Inferior parietal cortex (tissue), 1 donor: ENCODE results near the gene IL31RA.
"Not testable (repeated sequence)": the region's sequence is repeated elsewhere in the genome, so short reads cannot be mapped to it uniquely, and the experiment has no call there.

ENCODE experiments used
- DNase-seq: peaks from one replicate; pipeline ENCODE4 v3.0.0-alpha.2; 2016; ENCODE audit errors: extremely low spot score

Gene IL31RA

DNA sequence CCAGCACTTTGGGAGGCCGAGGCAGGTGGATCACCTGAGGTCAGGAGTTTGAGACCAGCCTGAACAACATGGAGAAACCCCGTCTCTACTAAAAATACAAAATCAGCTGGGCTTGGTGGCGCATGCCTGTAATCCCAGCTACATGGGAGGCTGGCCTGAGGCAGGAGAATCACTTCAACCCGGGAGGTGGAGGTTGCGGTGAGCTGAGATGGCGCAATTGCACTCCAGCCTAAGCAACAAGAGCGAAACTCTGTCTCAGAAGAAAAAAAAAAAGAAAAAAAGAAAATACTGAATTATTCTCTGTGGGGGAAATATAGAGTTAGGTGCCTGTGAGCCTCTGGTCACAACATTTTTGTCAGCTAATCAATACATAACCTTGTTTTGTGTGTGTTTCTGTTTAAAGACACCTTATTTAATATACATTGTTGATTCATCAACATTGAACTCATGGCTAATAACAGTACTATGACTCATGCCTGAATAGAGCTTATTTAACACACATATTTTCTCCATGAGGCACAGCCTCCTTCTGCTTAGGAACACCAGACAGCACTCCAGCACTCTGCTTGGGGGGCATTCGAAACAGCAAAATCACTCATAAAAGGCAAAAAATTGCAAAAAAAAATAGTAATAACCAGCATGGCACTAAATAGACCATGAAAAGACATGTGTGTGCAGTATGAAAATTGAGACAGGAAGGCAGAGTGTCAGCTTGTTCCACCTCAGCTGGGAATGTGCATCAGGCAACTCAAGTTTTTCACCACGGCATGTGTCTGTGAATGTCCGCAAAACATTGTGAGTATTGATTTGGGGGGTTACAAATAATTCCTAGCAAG is at the start of gene IL31RA:
TSS of gene IL31RA (plus strand) at position 519 of the 836 bp plus-strand sequence. CDS start at position 733, 214 bp downstream.
- no peak for DNase-seq

DNA sequence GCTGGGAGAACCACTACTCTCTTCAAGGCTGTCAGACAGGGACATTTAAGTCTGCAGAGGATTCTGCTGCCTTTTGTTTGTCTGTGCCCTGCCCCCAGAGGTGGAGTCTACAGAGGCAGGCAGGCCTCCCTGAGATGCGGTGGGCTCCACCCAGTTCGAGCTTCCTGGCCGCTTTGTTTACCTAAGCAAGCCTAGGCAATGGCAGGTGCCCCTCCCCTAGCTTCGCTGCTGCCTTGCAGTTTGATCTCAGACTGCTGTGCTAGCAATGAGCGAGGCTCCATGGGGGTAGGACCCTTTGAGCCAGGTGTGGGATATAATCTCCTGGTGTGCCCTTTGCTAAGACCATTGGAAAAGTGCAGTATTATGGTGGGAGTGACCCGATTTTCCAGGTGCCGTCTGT is 42.3 kb upstream of the IL31RA start:
- not testable (repeated sequence) for DNase-seq

DNA sequence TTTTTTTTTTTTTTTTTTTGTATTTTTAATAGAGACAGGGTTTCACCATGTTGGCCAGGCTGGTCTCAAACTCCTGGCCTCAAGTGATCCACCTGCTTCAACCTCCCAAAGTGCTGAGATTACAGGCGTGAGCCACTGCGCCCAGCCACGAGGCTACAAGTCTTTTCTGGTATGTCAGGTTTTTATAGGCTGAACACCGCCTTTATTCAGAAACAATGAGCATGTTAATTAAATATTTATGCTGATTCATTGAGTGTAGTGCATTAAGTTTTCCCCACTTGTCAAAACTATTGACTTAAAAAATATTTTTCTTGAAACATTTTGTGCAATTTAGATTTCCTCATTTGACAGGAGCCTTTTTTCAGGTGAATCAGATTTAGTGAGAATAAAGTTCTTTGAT is 35.2 kb upstream of the IL31RA start:
- not testable (repeated sequence) for DNase-seq

DNA sequence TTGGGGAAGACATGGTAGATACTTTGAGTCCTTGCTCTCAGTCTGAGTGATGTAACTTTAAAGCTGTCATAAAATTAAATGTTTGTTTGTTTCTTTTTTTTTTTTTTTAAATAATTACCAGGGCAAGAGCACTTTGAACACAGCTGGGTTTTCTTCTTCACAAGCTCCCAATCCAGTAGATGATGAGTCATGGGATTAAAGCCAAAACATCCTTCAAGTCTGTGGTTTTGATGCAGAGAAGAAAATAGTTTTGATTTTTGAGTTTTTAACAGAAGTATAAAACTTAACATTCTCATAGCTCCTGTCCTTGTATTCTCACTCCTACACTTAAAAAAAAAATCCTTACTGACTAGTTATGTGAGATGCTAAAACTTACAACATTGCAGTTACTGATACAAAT is 34.8 kb upstream of the IL31RA start:
- DNase-seq = no peak

DNA sequence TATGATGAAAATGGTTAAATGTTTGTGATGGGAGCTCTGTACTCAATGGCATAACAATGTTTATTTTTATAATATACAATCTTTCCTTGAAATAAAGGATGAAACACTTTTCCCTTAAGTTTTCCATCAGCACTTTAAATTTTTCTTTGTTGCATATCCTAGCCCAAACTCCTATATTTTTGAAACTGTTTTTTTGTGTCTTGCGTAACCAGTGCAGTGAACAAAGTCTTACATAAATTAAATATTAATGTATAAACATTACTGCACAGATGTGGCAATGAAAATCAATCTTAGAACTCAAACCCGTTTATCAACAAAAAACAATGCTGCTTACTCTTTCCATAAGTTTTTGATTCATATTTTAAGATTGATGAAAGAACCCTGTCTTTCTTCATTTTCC is 34.1 kb upstream of the IL31RA start:
- DNase-seq = no peak

DNA sequence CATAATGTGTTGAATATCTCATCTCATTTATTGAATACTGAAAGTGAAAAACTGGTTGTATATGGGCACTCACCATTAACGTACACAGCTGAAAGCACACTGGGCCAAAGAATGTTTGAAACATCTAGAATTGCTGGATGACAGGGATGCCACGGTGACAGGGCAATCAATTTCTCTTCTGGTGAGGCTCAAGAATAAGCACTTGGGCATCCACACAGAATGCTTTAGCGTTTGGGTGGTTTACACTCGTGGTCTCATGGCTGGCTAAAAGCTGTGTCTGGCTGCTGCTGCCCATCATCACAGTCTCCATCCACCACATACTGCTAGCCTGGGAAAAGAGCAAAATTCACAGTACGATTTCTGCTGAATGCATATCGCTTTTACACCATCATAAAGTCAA is 30.7 kb upstream of the IL31RA start:
- DNase-seq = no peak

DNA sequence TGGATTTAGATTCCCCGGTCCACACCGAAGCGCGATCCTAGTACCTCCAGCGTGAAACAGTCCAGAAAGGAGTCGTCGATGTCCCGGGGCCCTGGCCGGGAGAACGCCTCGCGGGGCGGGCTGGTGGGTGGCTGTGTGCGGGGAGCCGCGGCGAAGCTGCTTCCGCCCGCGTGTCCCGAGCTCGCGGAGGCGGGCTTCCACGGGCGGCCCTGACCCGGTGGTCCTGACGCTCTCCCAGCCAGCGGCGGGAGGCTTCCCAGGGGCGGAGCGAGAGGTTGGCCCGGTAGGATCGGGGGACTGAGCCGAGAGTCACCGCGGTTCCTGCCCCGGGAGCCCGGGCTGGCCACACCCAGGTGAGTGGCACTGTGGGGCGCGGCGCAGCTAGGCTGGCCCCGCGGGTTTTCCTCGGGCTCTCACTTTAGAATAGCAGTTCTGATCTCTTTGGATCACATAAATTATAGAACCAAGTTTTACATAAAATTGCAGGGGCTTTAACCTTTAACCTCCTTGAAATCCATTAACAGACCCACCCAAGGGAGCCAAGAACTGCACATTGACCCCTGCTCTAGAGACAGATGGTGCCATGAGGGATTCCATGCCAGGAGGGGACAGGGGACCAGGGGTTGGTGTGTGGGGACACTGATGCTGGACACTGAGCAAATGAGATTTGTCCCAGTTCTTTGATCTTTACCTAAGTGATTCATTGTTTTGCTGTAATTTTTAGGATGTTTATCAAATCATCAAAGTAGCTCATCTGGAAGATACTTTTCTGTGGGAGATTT is 29.2 kb upstream of the IL31RA start:
- DNase-seq = no peak

DNA sequence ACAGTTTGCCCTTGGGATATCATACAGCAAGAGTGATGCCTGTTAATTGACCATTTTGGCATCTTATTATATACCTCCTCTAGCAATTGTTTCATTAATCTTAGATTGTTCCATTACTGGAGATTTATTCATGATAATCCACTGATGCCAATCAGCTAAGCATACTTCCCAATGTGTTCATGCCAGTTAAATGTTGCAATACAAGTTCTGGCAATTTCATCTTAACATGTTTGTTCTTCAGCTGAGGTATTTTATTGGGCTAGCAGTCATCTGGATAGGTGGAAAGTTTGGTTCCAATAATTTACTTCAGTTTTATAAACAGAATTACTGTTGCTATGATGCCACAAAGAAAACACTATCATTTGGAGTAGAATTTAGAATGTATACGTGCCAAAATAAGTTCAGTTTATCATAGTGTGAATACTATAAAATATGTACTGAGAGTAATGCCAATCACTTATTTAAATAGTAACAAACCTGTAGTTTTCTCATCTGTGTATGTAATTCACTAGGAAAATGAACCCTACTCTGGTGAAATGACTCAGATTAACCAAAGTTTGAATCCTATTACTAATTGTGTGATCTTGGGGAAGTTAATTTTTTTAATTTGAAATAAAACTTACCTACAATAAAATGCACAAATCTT is 27.9 kb upstream of the IL31RA start:
- DNase-seq = no peak

DNA sequence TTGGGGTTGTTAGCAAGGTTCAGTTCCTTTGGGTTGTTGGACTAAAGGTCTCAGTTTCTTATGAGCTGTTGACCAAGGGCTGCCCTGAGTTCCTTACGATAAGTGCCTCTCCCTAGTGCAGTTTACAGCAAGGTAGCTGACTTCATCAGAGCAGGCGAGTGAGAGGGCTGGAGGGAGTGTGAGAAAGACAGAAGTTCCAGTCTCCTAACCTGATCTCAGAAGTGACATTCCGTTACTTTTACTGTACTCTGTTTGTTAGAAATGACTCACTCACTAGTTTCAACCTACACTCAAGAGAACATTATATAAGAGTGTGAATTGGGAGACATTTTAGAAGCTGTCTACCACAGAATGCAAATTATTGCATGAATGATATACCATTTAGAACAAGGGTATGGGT is 21.2 kb upstream of the IL31RA start:
- DNase-seq = no peak

DNA sequence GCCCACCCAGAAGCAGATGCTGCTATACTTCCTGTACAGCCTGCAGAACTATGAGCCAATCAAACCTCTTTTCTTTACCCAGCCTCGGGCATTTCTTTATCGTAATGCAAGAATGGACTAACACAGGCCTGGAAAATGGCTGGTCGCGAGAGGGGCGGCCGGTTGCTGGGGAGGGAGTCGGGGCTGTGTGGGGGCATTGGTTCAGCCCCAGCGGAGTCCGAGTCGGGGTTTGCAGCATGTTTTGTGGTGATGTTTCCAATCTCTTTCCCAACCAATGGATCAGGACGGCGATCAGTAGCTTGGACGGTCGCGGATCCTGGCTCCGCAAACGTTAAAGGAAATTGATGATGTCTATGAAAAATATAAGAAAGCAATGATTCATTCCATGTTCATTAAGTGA is 18.7 kb upstream of the IL31RA start:
- no peak for DNase-seq

DNA sequence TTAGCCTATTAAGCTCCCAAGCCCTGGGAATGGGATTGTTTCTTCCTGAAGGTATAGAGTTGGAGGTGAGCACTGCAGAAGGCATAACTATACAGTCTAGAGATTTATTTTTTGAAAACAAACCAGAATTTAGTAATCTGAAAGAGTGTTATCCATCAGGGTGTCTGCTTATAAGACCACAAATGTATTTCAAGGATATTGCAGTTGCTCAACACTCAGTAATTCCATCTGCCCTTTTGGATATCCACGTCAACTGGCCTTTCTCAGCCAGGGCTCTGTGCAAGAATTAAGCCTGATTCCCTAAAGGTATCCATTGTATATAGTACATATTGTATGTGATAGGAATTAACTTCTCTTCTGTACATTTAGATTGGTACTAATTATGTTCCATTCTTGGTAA is 15.0 kb upstream of the IL31RA start:
- DNase-seq = no peak

DNA sequence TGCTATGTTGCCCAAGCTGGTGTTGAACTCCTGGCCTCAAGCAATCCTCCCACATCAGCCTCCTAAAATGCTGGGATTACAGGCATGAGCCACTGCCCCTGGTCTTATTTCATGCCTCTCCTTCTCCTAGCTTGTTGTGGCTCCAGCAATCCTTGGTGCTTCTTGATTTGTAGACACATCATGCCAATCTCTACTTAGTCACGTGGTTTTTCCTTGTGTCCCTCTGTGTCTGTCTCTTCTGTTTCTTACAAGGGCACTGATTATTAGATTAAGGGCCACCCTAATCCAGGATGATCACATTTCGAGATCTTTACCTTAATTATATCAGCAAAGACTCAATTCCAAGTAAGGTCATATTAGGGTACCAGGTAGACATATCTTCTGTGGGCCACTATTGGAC is 9.2 kb upstream of the IL31RA start:
- DNase-seq = no peak

DNA sequence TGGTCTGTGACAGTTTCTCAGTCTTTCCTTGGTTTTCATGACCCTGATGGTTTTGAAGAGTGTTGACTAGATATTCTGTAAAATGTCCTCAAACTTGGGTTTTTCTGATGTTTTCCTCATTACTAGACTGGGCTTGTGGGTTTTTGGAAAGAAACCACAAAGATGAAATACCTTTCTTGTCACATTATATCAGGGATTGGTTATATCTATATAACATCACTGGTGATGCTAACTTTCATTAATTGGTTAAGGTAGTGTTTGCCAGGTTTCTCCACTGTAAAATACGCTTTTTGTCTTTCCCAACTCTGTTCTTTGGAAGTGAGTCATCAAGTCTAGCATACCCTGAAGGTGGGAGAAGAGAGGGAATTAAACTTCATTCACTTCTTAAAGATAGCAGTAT is 3.3 kb upstream of the IL31RA start:
- DNase-seq = no peak

DNA sequence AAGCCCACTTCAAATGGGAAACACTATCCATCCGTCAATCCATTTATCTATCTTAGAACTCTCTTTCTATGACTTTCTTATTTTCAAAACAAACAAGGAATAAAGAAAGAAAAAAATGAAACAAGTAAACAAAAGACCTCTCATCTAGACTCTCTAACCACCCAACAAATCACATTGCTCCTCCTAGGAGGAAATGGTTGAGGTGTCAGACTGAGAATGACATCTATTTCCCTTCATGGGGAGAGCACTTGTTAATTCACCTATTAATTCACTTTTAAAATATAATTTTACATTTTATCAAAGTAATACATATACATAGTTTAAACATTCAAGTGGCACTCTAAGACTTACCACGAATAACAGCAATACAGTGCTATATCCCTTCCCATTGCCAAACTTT is 2.4 kb upstream of the IL31RA start:
- DNase-seq = no peak

DNA sequence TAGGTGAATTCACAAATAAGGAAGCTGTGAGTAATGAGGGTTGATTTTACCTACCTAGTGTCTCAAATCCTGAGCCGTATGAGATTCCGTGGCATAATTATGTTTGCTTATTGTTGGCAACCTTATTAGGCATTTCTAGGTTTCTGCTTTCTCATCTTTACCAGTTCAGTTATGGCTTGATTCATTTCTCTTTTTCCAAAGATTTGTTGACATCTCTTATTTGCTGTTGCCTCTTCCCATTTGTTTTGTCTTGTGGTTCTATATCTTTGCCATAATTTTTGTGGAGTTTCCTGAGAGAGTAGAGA is 470 bp downstream of the IL31RA start:
- DNase-seq = no peak

DNA sequence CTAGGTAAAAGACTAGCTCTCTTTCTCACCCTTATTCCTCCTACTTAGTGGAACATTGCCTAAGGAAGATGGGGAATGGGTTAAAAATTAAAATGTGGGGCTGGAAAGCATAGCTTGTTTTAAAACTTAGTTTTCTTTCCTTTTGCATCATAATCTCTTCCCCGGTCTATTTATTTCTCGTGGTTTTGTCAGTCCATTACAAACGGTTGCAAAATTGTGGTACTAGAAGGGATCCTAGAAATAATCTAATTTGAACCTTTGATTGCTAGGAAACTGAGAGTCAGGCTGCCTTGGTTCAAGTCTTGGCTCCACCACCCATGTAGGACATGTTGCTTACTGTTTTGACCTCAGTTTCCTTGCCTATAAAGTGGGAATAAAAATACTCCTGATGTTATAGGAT is 1.3 kb downstream of the IL31RA start:
- DNase-seq = no peak

DNA sequence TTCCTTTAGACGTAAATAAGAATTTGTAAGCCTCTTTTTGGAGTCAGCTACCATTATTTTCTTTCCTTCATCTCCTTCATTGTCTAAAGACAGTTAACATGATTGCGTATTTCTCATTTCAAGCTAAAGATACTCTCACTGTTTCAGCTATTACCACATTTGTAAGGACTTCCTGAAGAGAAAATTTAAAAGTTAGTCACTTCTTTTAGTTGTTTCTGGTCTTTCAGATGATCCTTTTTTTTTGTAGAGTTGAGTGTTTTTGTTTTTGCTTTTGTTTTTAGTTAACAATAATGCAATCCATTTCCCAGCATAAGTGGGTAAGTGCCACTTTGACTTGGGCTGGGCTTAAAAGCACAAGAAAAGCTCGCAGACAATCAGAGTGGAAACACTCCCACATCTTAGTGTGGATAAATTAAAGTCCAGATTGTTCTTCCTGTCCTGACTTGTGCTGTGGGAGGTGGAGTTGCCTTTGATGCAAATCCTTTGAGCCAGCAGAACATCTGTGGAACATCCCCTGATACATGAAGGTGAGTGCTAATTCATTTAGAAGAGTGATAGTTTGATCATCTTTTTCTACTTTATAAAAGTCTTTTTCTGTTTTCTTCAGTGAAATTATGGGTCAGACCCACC is 2.0 kb downstream of the IL31RA start:
- DNase-seq = no peak

DNA sequence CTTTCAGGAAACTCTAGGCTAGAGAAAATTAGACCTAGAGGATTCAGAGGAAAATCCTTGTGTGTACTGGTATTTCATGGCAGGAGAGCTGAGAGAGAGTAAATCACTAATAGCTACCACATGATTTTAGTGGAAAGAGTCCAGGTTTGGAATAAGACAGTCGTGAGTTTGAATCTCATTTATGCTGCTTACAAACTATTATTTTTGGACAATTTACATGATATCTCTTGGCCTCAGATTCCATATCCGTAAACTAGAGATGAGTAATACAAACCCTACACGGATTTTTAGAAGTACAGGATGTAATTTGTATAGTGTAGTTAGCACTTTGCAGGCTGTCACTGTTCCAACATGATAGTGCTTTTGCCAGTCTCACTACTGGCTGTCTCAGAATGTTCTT is 2.7 kb downstream of the IL31RA start:
- DNase-seq = no peak

DNA sequence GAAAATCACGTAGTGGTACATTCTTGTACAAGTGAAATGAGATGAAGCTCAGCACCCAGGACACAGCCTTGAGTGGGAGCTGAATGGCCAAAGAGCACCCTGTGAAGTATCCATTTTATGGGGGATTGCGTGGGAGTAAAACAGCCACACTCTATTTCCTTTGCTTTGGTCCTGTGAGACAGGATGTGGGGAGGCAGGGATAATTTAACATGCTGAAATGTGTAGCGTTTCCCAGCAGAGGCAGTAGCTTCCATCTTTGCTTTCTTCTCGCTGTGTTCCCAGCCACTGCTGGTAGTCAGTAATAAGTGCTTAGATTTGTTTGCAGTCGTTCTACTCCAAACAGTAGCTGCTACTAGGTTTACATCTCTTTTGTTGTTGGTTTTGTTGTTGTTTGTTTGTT is 4.4 kb downstream of the IL31RA start:
- no peak for DNase-seq

DNA sequence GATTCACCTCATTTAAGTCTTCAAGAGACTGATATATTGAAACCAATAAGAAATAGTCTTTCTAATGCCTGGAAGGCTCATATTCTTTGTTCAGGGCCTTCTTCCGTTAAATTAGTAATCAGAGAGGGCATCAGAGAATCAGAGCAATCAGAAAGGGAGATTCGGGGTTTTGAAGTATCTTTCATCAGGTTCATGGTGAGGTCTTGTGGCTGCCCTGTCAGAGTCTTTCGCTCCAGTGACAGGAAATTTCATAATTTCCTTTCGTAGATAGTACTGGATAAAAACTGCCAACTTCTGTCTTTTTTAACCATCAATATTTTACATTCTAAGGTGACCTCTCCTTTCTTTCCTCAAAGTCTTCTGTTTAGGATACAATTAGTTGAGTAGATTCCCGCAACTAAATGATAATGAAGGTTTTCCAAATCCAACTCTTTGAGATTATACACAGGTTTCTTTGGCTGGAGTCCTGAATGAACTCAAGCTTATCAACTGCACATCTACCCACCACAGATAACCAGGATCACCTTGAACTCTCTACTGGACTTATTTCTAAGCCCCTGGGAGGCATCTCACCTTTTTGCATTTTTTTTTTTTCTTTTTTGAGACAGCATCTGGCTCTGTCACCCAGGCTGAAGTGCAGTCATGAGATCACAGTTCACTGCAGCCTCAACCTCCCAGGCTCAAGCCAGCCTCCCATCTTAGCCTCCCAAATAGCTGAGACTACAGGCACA is 5.5 kb downstream of the IL31RA start:
- DNase-seq = no peak

DNA sequence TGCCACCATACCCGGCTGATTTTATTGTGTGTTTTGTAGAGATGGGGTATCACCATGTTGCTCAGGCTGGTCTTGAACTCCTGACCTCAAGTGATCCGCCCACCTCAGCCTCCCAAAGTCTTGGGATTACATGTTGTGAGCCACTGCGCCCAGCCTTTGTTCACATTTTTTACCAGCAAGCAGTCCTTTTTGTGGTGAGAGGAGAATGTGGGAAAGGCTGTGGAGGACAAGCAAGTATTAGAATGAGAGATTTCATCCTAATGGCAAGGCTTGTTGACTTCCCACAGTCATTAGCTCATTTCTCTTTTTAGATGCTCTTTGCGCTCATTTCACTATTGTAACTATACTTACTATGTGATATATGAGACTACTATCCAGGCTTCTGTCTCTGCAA is 6.1 kb downstream of the IL31RA start:
- DNase-seq = no peak

DNA sequence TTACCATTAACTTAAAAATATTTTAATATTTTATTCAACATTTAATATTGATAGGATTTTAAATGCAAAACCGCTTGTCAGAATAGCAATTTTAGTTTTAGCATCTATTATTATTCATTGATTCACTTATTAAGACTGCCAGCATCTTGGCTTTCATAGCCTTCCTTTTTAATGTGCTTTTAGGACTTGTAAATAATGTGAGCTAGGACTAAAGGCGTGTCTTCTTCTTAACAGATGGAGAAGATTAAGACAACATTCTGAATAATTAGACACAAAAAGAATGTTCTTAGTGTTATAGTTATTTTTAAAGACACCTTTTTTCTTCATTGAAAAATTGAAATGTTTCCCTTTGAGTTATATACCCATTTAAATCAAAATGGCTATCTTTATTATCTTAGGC is 6.9 kb downstream of the IL31RA start:
- no peak for DNase-seq
